ENCODE measurements around the gene APLNR.

The APLNR gene

DNA sequence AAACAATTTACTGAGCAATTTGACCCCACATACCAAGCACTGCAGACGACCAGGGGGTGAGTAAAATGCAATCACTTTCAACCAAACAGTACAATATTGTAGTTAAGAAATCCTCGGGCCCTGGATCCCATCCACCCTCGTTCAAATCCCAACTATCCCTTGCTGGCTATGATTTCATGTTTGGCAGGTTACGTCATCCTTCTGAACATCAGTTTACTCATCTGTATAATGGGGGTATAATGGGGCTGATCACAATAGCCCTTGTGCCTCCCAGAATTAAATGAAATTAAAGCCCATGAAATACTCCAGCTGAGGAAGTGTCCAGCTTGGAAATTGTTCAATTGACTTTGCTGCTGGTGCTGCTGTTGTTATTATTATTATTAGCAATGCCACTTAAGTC is 20.6 kb downstream of the APLNR start:
- DNase-seq (ENCODE audit: low read depth): no peak

DNA sequence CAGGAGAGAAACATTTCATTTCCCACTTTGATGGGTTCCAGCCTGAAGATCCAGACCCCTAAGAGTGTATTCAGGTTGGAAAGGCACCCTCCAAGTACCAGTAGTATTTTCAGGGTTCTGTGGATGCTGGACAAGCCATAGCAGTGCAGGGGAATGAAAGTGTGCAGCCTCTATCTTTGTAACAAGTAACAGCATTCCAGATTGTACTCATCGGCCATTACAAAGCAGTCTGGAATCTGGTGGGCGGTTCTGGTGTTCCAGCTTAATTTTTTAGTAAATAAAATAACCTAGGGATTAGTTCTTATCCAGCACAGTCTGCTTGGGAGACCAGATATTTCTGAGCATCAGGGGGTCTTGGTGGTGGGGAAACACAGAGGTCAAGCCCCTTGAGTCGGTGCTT is 22.6 kb downstream of the APLNR start:
- DNase-seq (ENCODE audit: low read depth): no peak

DNA sequence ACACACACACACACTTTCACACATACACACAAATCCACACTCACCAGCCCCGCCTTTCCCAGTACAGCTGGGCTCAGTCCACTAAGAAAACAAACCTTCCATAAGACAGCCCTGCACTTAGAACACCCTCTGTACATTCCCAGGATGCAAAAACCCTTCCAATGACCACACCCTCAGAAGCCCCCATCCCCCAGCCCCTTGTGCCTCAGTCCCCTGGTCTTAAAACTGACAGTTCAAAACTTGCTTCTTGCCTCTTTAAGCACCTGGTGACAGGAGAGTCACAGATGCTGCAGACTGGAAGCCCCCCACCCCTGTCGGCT is 23.0 kb downstream of the APLNR start:
- no peak for DNase-seq (ENCODE audit: low read depth)

DNA sequence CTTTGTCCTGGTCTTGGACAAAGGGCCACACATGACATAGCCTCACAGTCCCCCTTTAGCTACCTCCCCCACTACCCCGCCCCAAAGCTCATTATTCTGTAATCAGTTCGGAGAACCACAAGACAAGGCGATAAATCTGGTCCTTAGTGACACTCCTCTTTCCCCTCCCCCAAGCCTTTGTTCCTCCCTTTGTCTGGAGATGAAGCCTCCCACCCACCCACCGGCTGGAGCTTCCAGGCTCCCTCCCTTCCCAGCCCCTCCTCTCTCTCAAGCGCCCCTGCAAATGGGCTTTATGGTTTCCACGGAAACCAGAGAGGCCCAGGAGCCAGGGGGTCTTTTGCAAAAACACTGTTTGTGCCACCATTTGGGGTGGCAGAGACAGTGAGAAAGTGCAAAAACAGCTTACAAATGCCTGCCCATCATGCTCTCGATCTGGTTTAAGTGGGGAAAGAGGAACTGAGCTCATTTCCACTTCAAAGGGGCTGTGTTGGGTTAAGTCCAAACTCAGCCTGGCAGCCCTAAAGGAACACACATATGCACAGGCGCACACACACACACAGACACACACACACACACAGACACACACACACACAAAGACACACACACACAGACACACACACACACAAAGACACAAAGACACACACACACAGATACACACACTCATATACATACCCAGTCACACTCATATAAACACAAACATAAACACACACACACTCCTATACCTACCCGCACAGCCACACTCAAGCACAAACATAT is 23.5 kb downstream of the APLNR start:
- no peak for DNase-seq (ENCODE audit: low read depth)

DNA sequence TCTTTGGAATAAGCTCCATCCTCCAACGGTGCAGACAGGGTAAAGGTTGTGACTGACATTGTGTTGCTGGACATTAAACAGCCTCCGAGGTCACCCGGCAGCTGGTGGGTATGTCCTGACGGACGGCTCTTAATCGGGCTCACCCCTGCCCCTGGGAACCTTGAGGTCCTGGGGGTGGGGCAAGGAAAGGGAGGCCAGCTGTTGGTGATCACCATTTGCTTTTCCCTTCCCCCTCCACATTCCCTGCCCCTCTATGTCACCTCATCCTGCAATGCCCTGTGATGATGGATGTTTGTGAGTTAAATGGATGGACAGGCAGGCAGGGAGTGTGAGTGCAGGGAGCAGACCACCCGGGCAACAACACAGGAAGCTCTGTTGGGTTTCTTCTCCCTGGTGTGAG is 26.3 kb downstream of the APLNR start:
- no peak for DNase-seq (ENCODE audit: low read depth)

DNA sequence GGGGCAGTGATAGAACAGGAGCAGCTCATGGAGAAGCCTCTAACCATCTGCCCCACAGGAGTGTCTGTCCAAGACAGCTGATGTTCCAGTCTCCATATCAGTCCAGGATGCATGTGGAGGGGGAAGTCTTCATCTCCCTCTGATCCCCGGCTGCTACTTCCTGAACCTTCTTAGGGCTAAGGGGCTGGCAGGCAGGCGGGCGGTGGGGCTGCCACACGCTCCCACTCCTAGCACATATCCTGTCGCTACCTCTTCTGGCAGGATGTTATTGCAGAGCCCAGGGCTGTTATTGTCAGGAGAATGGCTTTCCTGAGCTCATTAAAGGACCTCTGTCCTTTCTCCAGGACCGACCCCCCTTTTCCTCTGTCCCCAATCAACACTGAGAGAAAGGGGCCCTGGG is 29.9 kb downstream of the APLNR start:
- DNase-seq (ENCODE audit: low read depth): no peak

DNA sequence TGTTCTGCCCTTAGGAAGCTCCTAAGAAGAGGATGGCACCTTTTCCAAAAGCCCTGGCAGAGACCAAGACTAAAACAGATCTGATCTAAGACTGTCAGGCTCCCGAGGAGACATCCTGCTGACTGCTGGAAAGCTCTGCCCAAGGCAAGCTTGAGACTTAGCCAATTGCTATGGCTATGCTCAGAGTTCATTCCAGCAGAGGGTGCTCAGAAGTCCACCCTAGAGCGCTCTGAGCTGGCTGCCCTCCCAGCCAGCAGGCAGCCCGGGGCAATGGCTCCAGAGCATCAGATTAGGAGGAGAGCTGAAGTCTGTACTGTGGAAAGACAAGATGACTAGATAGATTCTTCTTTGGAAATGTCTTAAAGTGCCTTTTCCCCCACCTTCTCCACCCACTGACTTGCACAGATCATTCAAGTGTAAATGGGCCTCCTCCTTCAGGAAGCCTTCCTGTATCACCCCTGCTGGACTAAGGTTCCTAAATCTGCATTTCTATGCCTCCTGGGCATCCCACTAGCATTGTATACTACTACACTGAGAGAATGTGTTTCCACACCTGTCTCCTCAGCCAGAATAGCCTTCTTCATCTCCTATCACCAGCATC is 31.9 kb downstream of the APLNR start:
- no peak for DNase-seq (ENCODE audit: low read depth)

DNA sequence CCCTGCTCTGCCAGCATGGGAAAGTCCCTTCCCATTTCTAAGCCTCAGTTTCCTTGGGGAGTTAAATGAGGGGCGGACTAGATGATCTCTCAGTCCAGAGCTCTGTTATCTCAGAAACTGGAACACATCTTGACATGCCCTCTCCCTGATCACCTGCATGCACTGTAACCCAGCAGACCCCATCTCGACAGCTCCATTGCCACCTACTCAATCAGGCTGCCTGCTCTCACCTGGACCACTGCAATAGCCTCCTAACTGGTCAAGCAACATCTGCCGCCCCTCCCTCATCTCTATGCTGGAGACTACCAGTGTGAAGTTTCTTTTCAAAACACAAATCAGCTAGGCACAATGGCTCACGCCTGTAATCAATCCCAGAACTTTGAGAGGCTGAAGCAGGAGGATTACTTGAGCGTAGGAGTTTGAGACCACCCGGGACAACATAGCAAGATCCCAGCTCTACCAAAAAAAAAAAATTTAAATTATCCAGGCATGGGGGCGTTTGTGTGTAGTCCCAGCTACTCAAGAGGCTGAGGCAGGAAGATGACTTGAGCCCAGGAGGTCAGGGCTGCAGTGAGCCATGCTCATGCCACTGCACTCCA is 33.1 kb downstream of the APLNR start:
- DNase-seq (ENCODE audit: low read depth): no peak

DNA sequence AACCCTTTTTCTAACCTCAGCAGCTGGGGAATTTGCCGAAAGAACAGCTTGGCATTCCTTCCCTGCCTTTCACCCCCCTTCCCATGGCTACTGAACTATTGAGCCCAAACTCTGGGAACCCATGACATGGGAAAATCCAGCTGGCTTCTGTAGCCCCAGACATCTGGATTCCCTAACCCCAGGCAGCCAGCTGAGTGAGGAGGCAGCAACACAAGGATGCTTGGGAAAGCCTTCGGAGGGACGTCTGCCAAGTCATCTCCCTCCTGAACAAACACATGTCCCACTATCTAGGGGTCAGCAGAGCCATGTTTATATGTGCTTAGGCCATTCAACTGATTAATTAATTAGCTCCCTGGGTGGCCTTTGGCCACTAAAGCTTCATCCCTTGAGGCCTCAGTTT is 33.7 kb downstream of the APLNR start:
- DNase-seq (ENCODE audit: low read depth): no peak

DNA sequence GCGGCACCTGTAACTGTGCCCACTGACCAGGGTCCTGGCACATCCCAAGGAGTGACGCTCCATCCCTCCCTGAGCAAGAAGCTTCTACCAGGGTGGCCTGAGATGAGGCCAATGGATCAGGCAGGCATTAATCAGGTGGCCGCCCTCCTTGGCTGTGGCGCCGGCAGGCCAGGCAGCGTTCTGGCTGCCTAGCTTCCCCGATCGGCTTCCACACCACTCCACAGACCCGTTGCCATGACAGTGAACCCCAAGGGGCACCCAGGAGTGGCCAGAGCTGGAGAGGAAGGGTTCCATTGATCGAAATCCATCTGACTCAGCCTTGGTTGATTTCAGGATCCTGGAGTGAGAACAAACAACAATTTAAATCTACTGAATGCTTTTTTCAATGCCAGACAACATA is 34.8 kb downstream of the APLNR start:
- DNase-seq (ENCODE audit: low read depth): no peak

DNA sequence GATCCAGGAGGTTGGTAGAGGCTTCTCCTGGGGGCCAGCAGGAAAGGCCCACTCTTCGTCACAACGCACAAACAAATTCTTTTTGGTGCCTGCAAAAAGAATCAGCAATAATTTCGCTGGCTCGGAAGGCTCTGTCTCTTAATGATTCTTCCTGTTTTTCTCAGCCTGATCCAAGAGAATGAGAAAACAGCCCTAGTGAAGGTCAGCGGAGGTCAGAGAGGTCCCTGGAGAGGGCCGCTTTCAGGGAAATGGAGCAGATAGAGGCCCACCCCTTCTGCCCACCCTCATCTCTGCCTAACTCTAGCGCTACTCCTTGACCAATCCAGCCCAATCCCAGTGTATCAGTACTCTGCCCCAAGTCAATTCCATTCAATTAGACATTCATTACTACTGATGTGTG is 36.1 kb downstream of the APLNR start:
- no peak for DNase-seq (ENCODE audit: low read depth)

DNA sequence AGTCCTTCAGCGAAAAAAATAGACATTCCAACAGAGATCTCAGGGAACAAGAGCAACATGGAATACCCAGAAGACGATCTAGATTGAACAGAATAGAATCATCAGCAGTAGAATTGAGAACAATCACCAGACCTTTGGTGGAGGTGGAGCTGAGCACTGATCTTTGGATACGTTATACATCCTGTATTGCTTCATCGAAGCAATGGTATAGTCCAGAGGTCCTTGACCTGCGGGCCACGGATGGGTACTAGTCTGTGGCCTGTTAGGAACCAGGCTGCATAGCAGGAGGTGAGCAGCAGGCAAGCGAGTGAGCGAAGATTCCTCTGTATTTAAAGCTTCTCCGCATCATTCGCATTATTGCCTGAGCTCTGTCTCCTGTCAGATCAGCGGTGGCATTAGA is 37.7 kb downstream of the APLNR start:
- no peak for DNase-seq (ENCODE audit: low read depth)

DNA sequence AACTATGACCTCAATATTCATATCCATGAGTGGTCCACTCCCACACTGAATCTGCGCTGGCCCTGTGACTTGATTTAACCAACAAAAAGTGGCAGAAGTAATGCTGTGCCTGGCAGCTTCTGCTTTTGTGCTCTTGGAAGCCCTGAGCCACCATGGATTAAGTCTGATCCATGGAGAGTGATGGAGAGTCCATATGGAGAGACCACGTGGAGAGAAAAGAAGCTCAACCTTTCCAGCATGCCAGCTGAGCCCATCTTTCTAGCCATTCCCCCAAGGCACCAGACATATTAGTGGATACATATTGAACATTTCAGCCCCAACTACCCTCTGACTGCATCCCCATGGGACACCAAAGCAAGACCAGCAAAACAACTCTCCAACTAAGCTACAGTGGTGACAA is 39.3 kb downstream of the APLNR start:
- no peak for DNase-seq (ENCODE audit: low read depth)

DNA sequence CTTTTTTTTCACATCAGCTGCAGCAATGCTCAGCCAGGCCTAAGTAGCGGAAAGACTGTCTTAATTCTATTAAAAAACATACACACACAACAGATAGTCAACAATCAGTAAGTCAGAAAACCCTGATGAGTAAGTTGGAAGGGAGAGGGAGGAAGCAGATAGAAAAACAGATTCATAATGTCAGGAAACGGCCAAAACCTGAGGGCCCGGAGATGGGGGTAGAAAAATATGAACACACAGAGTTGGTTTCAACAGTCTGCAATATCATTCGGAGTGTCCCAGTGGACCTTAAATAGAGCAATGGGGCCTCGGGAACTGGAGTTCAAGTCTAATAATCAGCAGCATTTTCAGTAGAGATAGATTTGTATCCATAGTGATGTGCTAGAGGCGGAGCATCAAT is 40.5 kb downstream of the APLNR start:
- no peak for DNase-seq (ENCODE audit: low read depth)

DNA sequence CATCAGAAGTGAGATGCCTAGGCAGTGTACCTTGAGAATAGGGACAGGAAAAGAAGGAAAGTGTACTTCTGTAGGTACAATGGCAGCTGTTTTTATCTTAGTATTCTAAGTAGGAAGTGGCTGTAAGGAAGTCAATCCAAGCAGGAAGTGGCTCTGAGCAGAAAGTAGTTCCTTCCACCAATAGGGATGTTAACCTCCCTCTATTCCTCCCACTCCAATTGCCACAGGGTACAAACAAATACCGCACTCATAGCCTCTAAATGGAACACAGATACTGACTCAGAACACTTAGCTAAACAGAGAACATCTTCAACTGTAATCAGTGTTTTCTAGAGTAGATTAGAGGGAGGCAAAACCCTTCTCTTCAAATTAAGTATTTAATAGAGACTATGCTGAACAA is 44.7 kb downstream of the APLNR start:
- DNase-seq (ENCODE audit: low read depth): no peak

DNA sequence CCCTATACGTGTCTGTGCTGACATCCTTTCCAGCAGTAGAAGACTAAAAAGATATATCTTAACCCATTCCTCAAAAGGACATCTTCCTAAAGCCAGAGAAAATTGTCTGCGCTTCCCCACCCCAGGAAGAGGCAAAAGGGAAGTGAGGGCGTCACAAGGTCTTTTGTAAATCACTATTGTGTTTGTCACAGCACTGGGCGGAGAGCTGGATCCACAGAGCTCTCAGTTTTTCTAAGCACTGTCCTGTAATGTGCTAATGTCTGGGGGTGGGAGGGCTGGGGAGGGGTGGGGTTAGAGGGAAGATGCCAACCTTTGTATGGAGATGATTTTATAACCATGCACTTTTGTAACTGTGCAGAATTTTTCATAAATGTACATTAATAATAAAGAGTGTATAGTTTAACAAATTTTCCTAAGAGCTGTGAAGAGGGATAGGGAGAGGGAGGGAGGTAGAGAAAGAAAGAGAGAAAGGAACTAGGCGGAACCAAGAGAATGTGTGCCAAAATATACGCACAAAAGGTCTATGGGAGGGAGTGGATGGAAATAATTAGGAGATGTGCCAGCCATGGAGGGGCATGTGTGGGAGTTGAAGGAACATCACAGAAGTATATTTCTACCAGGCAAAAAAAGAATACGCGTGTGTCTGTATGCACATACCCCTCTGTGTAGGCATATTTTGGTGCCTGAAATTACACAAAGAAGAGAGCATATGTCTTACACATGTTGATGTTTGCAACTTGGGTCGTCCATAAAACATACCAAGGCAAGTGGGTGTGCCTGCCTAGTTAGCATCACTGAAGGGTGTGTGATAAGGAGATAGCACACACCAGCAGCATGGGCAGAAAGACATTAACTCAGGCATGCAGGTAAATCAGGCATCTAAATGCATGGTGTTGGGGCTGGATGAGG is 45.5 kb downstream of the APLNR start:
- DNase-seq (ENCODE audit: low read depth): no peak

DNA sequence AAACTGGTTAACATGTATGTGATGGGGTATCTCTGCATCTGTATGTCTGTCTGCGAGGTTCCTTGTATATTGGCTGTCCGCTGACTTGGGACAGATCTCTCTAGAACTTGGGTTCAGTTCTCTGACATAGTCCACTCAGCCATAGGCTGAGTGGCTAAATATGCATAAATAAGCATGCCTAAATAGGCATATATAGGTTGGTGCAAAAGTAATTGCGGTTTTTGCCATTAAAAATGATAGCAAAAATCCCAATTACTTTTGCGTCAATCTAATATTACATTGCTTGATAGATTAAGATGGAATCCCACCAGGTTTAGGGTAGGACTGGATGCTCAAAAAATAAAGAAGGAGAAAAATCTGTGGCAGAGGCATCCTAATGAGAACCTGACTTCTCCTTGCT is 46.5 kb downstream of the APLNR start:
- DNase-seq (ENCODE audit: low read depth): no peak
